Measurements from ENCODE around the gene SP6.

SP6 gene

DNA sequence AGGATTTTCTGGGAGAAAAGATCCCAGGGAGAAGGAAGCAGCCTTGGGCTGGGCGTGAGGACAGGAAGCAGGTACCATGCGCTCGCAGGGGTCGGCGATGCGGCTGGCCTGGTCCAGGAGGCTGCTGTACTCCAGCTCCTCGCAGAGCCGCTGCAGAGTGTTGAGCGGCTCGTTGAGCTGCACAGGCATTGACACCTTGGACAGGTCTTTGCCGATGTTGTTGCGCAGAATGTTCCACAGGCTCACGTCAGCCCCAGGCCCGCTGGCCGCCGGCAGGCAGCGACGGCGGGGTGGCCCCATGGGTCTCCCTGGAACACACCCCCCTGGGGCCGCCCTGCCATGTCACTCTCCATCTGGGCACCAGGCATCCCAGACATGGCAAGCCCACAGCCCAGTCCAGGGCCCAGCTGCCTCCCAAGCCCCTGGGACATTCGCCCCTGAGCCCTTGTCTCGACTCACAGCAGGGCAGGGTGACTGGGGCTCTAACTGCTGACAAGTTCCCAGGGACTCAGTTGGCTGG lies 37.4 kb downstream of the SP6 start:
- no peak for TF ChIP-seq CTCF (IDR thresholded peaks at IDR 0.05; ENCODE audit: low read depth, low read length)
- no peak for DNase-seq (ENCODE audit: extremely low read depth, low read depth)

DNA sequence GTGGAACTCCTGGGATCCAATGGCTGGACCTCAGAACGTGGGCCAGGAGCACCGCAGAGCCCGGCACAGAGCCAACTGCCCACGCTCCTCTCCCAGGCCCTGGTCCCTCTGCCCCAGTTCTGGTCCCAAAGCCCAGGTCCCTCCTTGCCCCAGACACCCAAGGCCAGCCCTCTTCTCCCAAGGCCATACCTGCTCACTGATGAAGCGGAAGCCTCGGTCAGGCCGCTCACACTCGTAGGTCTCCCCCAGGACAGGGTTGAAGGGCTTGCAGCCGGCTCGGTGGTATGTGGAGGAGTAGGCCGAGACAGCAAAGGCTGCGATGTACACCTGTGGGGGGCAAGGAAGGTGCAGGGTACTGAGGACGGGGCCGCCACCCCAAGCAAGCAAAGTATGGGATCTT lies 37.9 kb downstream of the SP6 start:
- DNase-seq (ENCODE audit: extremely low read depth, low read depth), result no peak

DNA sequence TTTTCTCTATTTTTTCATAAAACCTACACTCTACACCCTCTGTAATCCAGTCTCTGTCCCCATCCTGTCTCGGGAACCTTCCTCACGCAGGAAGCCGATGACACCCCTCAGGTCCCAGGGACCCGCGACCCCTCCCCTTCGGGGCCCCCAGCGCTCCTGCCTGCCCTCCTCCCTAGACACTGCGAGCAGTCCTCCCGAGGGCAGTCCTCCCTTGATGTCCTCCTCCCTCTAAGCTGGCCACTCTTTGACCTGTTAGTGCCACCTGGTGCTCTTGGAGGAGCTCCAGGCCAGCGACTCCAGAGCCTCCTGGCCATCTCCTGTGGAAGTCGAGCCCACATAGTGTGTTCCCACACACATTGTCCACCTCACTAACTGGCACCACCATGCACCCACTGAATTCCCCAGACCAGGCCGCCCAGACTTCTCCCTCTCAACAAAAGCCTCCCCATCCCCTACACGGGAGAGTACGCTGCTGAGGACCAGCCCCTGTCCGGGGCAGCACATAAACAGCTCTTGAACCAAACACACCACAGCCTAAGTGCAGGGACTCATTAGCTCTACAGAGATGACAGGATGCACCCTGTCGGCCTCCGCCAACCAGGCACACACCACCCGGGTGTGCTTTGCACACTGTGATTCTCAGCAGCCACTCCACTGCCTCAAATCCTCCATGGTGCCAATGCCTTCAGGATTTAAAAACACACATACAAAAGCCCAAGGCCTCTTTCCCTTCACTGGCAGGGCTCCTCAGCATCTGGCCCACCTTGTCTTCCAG lies 38.6 kb downstream of the SP6 start:
- no peak for TF ChIP-seq CTCF (IDR thresholded peaks at IDR 0.05; ENCODE audit: low read depth, low read length)
- no peak for DNase-seq (ENCODE audit: extremely low read depth, low read depth)

More for the DNA sequence above, 37.9 kb downstream of the SP6 start:
- TF ChIP-seq CTCF (IDR thresholded peaks at IDR 0.05; ENCODE audit: low read depth, low read length), result no peak

DNA sequence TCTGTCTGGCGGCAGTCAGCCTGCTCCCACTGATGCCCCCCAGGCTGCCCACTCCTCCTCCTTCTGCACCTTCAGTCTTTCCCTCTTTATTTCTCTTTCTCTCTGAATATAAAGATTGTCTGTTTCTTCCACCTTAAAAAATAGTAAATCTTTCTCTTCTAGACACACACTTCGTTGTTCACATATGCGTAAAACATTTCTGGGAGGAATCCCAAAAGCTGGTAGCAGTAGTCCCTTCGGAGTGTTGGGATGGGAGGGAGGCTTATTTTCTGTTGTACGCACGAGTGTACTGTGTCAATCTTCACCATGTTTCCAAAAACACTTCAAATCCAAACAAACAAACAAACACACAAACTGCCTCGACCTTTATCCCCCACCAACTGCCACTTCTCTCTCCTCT lies 39.3 kb downstream of the SP6 start:
- TF ChIP-seq CTCF (IDR thresholded peaks at IDR 0.05; ENCODE audit: low read depth, low read length), result no peak
- DNase-seq (ENCODE audit: extremely low read depth, low read depth), result no peak

DNA sequence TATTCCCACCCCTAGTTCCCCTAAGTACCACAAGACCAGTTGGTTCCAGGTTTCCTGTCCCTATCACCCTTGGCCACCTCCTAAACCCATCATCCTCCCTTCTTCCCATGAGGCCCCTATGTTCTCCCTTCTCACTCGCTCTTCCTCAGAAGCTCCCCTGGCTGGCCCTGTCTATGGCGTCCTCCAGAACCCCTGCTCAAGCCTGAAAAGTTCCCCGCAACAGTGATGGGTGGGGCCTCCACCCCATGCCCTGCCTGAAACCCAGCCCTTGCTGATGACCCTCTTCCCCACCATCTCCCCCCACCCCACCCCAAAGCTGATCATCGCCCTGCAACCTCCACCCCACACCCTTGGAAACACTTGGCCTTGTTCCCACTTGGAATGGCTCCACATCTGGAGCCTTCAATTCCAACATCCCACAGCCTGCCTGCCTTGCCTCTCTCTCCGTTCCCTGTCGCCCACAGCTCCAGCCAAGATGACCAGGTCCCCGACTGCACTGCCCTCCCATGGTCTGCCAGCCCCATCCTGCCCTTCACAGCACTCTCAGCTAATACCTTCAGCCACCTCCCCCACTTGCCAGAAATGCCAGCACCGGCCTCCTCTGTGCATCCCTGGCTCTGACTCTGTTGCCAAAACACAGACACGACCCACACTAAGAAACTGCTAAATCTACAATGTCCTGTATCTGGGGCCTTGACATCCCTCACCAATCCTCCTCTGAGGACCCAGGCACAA lies 39.9 kb downstream of the SP6 start:
- TF ChIP-seq CTCF (IDR thresholded peaks at IDR 0.05; ENCODE audit: low read depth, low read length), result no peak
- no peak for DNase-seq (ENCODE audit: extremely low read depth, low read depth)

GRCh38 chr17:47810200-47810821 lies 40.7 kb downstream of the SP6 start:
- TF ChIP-seq CTCF (IDR thresholded peaks at IDR 0.05; ENCODE audit: low read depth, low read length), result no peak
- DNase-seq (ENCODE audit: extremely low read depth, low read depth), result peak; percentile 49

Data from AG09319 (cell line).